AG04450 (cell line): ENCODE results near the gene TTLL6. TPM values are rescaled to one million over a fixed set of nuclear protein-coding genes. Genes with fewer than 3 reads are reported as not detected.

ENCODE experiments used
- CTCF ChIA-PET: fragments of 300-600, 350-600 bp; formaldehyde crosslinking; extraction: SDS; loops from one replicate; lab custom pipeline; 2022; ENCODE audit warnings: antibody characterized with exemption, inconsistent platforms; lab: Charles Lee
- POLR2A ChIA-PET: fragments of 350-600 bp; formaldehyde crosslinking; extraction: SDS; loops from one replicate; lab custom pipeline; 2021; ENCODE audit warnings: antibody characterized with exemption, inconsistent platforms; lab: Yijun Ruan, JAX
- DNase-seq: peaks from one replicate; pipeline ENCODE4 v3.0.0-alpha.2; 2011; ENCODE audit warnings: low read depth, low spot score
- H3K27ac ChIP-seq: one replicate; pipeline ENCODE4 v1.5.1; 2012; ENCODE audit warnings: low read depth, low read length, control low read depth
- H3K27me3 ChIP-seq: one replicate; pipeline ENCODE4 v1.6.0; 2012; ENCODE audit warnings: low read length; ENCODE audit not compliant: control insufficient read depth, insufficient read depth
- H3K4me3 ChIP-seq: 2 replicates; pipeline ENCODE4 v1.5.1; 2011; ENCODE audit warnings: mild to moderate bottlenecking, low read depth, low read length, control low read depth
- H3K9me3 ChIP-seq: 2 replicates; pipeline ENCODE4 v1.5.1; 2012; ENCODE audit warnings: low read length; ENCODE audit not compliant: control insufficient read depth, insufficient read depth
- polyA plus RNA-seq: library from polyadenylated mRNA; depleted of rRNA; stranded (reverse); fragments of >200 nt; gene quantifications from 2 replicates; pipeline ENCODE4 v1.2.3, GENCODE V29; 2011
- TF ChIP-seq, protein P1 (sequence below): IDR thresholded peaks from 2 replicates; pipeline ENCODE4 v1.5.1; 2011; ENCODE audit warnings: low read depth, low read length, control low read depth, inconsistent platforms

The TTLL6 gene
- polyA plus RNA-seq, 1 experiment = 0.04 TPM

DNA sequence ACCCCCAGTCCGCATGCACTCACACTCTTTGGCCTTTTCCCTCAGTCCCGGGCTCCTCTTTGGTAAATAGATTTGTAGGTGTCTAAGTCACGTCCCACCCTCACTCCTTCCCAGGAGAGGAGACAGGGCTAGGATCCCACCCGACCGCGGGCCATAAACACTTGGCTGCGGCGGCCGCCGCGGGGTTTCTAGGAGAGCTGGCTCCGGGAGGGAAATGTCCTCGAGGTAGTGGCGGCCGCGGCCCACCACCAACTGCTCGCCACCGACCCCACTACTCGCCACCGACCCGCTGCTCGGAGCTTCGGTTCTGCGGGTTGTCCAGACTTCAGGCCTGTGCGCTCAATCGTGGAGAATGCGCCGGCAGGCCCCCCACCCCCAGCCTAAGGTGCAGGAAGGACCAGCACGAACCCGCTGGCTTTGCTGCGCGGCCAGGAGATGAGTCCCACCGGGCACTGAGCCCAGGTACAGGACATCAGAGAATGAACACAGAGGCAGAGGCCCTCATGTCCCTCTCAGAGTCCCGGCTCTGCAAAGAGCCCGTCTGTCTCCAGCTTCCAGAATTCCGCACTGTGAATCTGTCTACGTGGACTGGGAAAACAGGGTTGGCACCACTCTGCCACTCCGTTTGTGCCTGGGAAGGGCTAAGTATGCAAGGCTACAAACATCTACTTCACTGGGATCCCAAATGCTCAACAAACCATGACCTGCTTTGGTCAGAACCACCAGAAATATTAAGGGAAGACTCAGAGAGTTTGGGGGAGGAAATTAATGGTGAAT lies 91.6 kb downstream of the TTLL6 start:
- H3K27ac ChIP-seq = no peak overlapping the region
- POLR2A ChIA-PET = interaction anchor here (1.0 to 1.2 kb wide), 2 partner anchors 65 to 159 kb away, joined by 3 to 6 read pairs; no protein-coding TSS in a partner anchor
- no peak overlapping the region for H3K4me3 ChIP-seq
- H3K9me3 ChIP-seq = no peaks in the 10 kb centered on the region; the same call in 1 of the 2 replicates
- CTCF ChIA-PET = interaction anchor here (0.6 to 5.6 kb wide), 22 partner anchors 8 to 831 kb away, joined by 3 to 102 read pairs (median 4); no protein-coding TSS in a partner anchor
- no peak for DNase-seq
- TF ChIP-seq, protein P1, sequence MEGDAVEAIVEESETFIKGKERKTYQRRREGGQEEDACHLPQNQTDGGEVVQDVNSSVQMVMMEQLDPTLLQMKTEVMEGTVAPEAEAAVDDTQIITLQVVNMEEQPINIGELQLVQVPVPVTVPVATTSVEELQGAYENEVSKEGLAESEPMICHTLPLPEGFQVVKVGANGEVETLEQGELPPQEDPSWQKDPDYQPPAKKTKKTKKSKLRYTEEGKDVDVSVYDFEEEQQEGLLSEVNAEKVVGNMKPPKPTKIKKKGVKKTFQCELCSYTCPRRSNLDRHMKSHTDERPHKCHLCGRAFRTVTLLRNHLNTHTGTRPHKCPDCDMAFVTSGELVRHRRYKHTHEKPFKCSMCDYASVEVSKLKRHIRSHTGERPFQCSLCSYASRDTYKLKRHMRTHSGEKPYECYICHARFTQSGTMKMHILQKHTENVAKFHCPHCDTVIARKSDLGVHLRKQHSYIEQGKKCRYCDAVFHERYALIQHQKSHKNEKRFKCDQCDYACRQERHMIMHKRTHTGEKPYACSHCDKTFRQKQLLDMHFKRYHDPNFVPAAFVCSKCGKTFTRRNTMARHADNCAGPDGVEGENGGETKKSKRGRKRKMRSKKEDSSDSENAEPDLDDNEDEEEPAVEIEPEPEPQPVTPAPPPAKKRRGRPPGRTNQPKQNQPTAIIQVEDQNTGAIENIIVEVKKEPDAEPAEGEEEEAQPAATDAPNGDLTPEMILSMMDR = no peak
- peaks cover 96% of the 10 kb centered on the region for H3K27me3 ChIP-seq

DNA sequence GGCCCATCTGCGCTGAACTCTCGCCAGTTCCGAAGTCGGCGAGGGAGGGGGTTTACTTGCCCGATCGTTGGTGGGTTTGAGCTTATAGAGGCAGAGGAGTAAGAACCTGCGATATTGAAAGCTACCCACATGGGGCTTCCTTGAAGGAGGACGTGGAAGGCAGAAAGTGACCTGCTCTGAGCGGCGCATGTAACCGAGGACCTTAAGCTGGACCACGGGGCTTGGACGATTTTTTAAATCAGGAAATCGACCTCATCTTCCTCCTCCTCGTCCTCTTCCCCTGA lies 92.1 kb downstream of the TTLL6 start:
- CTCF ChIA-PET = interaction anchor here (0.6 to 5.6 kb wide), 21 partner anchors 10 to 164 kb away, joined by 3 to 102 read pairs (median 4); no protein-coding TSS in a partner anchor

DNA sequence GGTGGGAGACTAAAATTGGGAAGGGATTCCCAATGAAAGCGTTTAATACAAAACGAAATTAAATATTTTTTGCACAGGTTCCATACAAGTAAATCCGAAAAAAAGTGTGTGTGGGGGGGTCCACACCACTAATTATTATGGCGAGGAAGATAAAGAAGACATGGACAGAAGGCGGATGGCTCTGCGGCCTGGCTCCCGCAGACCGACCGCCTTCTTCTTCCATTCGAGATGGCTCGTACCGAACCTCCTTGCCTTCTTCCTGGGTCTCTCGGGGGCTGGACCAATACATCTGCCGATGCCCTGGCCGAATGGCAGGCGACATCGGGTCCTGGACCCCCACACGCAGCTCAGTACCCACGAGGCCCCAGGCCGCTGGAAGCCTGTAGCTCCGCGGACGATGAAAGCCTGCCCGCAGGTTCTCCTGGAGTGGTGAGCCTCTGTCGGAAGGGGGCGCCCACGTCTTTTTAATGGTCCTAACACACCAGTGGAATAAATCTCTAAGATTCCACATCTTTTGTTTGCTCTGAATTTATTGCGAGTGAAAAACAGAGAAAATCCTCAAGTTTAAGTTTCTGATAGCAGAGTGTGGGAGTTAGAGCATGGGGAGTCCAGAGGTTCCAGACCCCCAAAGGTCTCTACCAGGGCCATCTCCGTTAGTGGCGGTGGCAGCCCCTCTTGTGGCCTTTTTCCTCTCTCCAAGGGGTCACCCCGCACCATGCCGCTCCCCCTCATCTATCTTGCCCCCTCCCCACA lies 92.6 kb downstream of the TTLL6 start:
- Histone ChIP-seq H3K9me3 (peaks cover 3% of the 10 kb centered on the region; the same call in 1 of the 2 replicates), H3K27me3 (peaks cover 96% of the 10 kb centered on the region), H3K4me3 (no peak overlapping the region), H3K27ac (no peak overlapping the region)
- ChIA-PET CTCF (interaction anchor here (0.6 to 5.6 kb wide), 46 partner anchors 8 to 394 kb away, joined by 3 to 102 read pairs (median 4); no protein-coding TSS in a partner anchor), POLR2A (interaction anchor here (1.0 to 1.2 kb wide), 3 partner anchors 66 to 168 kb away, joined by 3 to 6 read pairs (median 4); partner anchors contain the start of gene ATP5MC1)
- DNase-seq = peak; percentile 39
- TF ChIP-seq, protein P1 = peak; percentile 82

More for the DNA sequence above, 92.1 kb downstream of the TTLL6 start:
- H3K4me3 ChIP-seq = no peak overlapping the region
- DNase-seq = no peak
- TF ChIP-seq, protein P1 = no peak
- H3K9me3 ChIP-seq = peaks cover 2% of the 10 kb centered on the region; the same call in 1 of the 2 replicates
- H3K27ac ChIP-seq = no peak overlapping the region
- POLR2A ChIA-PET = interaction anchor here (1.0 to 1.2 kb wide), 2 partner anchors 66 to 160 kb away, joined by 3 to 6 read pairs; no protein-coding TSS in a partner anchor
- H3K27me3 ChIP-seq = peaks cover 96% of the 10 kb centered on the region

DNA sequence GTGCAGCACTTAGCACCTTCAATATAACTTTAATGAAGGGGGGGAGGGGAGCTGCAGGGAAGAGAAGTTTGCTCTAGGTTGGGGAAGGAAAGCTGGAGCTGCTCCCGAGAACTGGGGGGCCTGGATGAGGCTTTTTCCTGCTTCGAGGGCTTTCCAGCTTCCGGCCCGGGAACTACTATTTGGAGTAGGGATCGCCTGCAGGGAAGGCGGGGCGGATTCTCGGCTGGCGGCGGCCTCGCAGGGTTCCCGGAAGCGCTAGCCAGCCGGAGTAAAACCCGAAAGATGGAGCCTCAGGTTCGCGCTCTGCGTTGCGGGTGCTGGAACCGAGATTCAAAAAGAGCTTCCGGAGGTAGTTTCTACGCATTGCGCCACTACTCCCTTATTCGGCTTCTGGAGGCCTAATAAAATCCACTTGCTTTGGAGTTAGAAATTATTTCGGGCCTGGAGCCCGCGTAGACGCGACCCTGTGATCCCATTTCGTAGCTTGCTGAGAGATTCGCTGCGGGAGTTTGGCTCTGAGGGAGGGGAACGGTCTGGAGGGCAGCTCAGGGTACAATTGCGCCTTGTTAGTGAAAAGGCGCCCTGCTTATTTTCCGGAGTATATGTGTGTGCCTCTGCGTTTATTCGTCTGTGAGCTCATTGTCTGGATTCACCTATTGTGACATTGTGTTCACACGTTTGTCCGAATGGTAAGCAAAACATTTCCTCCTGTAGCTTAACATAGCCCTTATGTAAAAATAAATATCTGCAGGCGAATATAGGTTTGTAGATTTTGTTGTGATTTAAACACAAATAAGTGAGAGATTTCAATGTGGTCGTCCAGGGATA lies 93.4 kb downstream of the TTLL6 start:
- POLR2A ChIA-PET = interaction anchor here (1.1 to 1.2 kb wide), 2 partner anchors 67 to 169 kb away, joined by 3 to 4 read pairs; partner anchors contain the start of gene ATP5MC1
- no peak for DNase-seq
- no peak overlapping the region for H3K4me3 ChIP-seq
- peaks cover 6% of the 10 kb centered on the region for H3K9me3 ChIP-seq
- CTCF ChIA-PET = interaction anchor here (0.5 to 5.6 kb wide), 37 partner anchors 9 to 1463 kb away, joined by 3 to 102 read pairs (median 4); no protein-coding TSS in a partner anchor
- no peak overlapping the region for H3K27ac ChIP-seq
- TF ChIP-seq, protein P1 = no peak
- peaks cover 96% of the 10 kb centered on the region for H3K27me3 ChIP-seq
